Stimulated activated CD4-positive, alpha-beta T cell treated with anti-CD3 and anti-CD28 coated beads, TNF-alpha, amount 100 ng/mL, for 4 hours (primary cell): ENCODE measurements around the gene CCDC198.

Experiments
- DNase-seq, 3 experiments: peaks; one replicate each; pipeline ENCODE4 v3.0.0-alpha.2; 2020; ENCODE audit warnings: low read depth in 3 of 3

The CCDC198 gene

GRCh38 chr14:57464008-57464730, 29.5 kb downstream of the CCDC198 start:
- DNase-seq: no peak

- DNase-seq: no peak
Observed at GRCh38 chr14:57462551-57462950, 31.1 kb downstream of the CCDC198 start.

- DNase-seq: no peak
Observed at GRCh38 chr14:57461777-57462320, 31.8 kb downstream of the CCDC198 start.

GRCh38 chr14:57435923-57436322, 57.7 kb downstream of the CCDC198 start:
- no peak for DNase-seq

- no peak for DNase-seq
Observed at GRCh38 chr14:57420986-57421385, 72.7 kb downstream of the CCDC198 start.

- DNase-seq: no peak
Observed at GRCh38 chr14:57420033-57420432, 73.6 kb downstream of the CCDC198 start.
